Osteocyte (in vitro differentiated cells): ENCODE data around the gene NDFIP1. TPM values are rescaled to one million over a fixed set of nuclear protein-coding genes. Genes with fewer than 3 reads are reported as not detected.
A peak's percentile ranks its signal among the peaks of the same experiment; 100 is the strongest.

ENCODE experiments used
- DNase-seq: peaks from one replicate; pipeline ENCODE4 v3.0.0; 2021; ENCODE audit warnings: mixed read lengths; ENCODE audit not compliant: unreplicated experiment; ENCODE audit errors: extremely low spot score
- H3K27ac Mint-ChIP-seq: one replicate; pipeline ENCODE4 v1.8.0; 2021; ENCODE audit warnings: mild to moderate bottlenecking, mixed read lengths; ENCODE audit not compliant: unreplicated experiment
- H3K27me3 Mint-ChIP-seq: one replicate; pipeline ENCODE4 v1.8.0; 2021; ENCODE audit warnings: mixed read lengths; ENCODE audit not compliant: unreplicated experiment
- H3K36me3 Mint-ChIP-seq: one replicate; pipeline ENCODE4 v1.8.0; 2021; ENCODE audit warnings: mixed read lengths; ENCODE audit not compliant: unreplicated experiment
- H3K4me1 Mint-ChIP-seq: one replicate; pipeline ENCODE4 v1.8.0; 2021; ENCODE audit warnings: mixed read lengths; ENCODE audit not compliant: unreplicated experiment
- H3K4me3 Mint-ChIP-seq: one replicate; pipeline ENCODE4 v1.8.0; 2021; ENCODE audit warnings: mild to moderate bottlenecking, moderate library complexity, mixed read lengths; ENCODE audit not compliant: unreplicated experiment
- H3K9me3 Mint-ChIP-seq: one replicate; pipeline ENCODE4 v1.8.0; 2021; ENCODE audit warnings: mixed read lengths; ENCODE audit not compliant: unreplicated experiment
- CTCF ChIP-seq: fragments of 200-600 bp; sonication (generic); IDR thresholded peaks from 2 replicates; pipeline ENCODE4 v1.5.0; 2021; ENCODE audit warnings: antibody characterized with exemption, mild to moderate bottlenecking, moderate library complexity
- total RNA-seq: library from RNA; stranded (reverse); gene quantifications from 2 replicates; pipeline ENCODE4 v1.2.1, GENCODE V29; 2021

NDFIP1 gene
- total RNA-seq, 1 donor from 2014 or later, result 62.7 TPM

GRCh38 chr5:142133330-142134206 is 25.0 kb downstream of the NDFIP1 start:
- DNase-seq, result no peak
- no peaks in the 10 kb centered on the region for H3K27me3 Mint-ChIP-seq
- no peak overlapping the region for H3K4me3 Mint-ChIP-seq
- TF ChIP-seq CTCF, result no peak
- no peaks in the 10 kb centered on the region for H3K9me3 Mint-ChIP-seq
- H3K4me1 Mint-ChIP-seq, result peaks cover 4% of the 10 kb centered on the region
- H3K27ac Mint-ChIP-seq, result no peak overlapping the region
- peaks cover 12% of the 10 kb centered on the region for H3K36me3 Mint-ChIP-seq

GRCh38 chr5:142134331-142135010 is 25.9 kb downstream of the NDFIP1 start:
- Mint-ChIP-seq H3K4me3 (no peak overlapping the region), H3K36me3 (peaks cover 12% of the 10 kb centered on the region), H3K9me3 (no peaks in the 10 kb centered on the region), H3K27me3 (no peaks in the 10 kb centered on the region), H3K4me1 (peaks cover under 1% of the 10 kb centered on the region), H3K27ac (no peak overlapping the region)
- DNase-seq, result no peak
- no peak for TF ChIP-seq CTCF

- Mint-ChIP-seq H3K36me3 (peaks cover 23% of the 10 kb centered on the region), H3K4me1 (no peaks in the 10 kb centered on the region), H3K27ac (no peak overlapping the region), H3K4me3 (no peak overlapping the region), H3K9me3 (no peaks in the 10 kb centered on the region), H3K27me3 (no peaks in the 10 kb centered on the region)
- no peak for TF ChIP-seq CTCF
- DNase-seq, result no peak
These were observed 32.9 kb downstream of the NDFIP1 start for GRCh38 chr5:142141463-142141862.

- no peak overlapping the region for H3K27ac Mint-ChIP-seq
- H3K4me1 Mint-ChIP-seq, result no peaks in the 10 kb centered on the region
- H3K4me3 Mint-ChIP-seq, result no peak overlapping the region
- DNase-seq, result no peak
- peaks cover 31% of the 10 kb centered on the region for H3K36me3 Mint-ChIP-seq
- no peaks in the 10 kb centered on the region for H3K9me3 Mint-ChIP-seq
- peak; percentile 66 for TF ChIP-seq CTCF
- H3K27me3 Mint-ChIP-seq, result no peaks in the 10 kb centered on the region
These were observed 35.3 kb downstream of the NDFIP1 start for GRCh38 chr5:142143878-142144277.
